ENCODE measurements around the gene TLK1.

DNA sequence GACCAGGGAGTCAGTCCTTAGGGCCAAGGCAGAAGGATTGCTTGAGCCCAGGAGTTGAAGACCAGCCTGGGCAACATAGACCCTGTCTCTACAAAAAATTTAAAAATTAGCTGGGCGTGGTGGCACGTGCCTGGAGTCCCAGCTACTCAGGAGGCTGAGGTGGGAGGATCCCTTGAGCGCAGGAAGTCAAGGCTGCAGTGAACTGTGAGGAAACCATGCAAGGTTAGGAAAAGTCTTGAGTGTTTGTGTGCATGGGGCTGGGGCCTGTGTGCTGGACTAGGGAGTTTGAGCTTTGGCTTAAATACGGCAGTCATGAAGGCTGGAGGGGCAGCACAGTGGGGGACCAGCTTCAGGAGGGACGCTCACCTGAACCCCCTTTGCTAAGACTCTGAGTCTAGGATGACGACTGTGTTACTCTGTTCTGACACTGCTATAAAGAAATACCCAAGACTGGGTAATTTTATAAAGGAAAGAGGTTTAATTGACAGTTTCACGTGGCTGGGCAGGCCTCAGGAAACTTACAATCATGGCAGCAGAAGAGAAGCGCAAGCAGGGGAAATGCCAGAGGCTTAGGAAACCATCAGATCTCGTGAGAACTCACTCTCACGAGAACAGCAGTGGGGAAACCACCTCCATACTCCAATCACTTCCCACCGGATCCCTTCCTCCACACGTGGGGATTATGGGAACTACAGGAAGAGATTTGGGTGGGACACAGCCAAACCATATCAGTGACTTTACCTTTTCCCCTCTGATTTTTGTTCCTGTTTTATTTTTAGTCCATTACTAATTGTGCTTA lies 192.3 kb downstream of the TLK1 start:
- no peak for TF ChIP-seq CTCF (IDR thresholded peaks at IDR 0.05)
- TF ChIP-seq POLR2A (IDR thresholded peaks at IDR 0.05) = no peak
